HG02970 (cell line): ENCODE data around the gene AGBL4.

Source experiments
- ATAC-seq: cut with Tn5 transposase; IDR thresholded peaks from one replicate; pipeline ENCODE4 v1.9.1; 2021; ENCODE audit warnings: mild to moderate bottlenecking, moderate library complexity, moderate number of reproducible peaks; ENCODE audit not compliant: unreplicated experiment, low FRiP score

Gene AGBL4

DNA sequence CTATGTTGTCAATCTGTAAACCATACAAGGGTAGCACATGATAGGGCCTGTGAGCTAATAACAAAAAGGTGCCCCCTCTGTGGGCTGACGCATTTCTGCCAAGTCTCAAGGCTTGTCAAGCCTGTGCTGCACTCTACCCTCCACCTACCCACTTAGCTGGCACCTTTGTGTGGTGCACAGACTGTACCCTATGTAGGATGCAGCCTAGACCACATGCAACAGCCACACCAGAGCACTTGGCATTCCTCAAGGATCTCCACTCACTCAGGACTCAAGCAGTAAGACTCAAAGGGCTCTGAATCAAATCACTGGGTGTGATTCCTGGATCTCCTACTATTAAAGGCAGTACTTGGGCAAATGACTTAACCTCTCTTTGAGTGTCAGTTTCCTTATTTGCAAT, 1380.6 kb downstream of the AGBL4 start:
- ATAC-seq, result no peak

DNA sequence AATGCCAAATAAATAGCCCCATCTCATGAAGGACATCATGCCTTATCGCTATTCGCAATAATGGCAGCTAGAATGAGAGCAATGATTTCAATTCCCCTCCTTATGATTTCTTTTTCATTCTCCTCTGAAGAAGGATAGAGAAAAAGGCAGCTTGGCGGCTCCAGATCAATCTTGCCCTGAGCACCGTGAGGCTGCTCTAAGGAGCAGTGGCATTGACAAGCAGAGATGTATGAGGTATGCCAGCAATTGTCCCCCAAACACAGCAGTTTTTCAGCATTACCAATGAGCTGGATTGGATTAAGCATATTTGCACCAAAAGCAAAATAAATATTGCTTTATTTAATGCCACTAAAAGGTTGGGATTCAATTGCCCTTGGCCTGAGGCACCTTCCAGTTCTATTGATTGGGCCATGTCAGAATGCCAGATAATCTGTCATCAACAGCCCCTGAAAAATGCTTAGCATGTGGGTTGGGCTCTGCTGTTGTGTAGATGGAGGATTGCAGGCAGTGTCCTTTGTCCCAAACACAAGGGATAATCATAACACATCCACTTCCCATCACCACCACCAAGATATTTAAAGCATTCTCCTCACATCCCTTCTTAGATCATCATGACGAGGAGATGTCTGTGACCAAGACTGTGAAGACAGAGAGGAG, 1382.8 kb downstream of the AGBL4 start:
- ATAC-seq, result no peak

DNA sequence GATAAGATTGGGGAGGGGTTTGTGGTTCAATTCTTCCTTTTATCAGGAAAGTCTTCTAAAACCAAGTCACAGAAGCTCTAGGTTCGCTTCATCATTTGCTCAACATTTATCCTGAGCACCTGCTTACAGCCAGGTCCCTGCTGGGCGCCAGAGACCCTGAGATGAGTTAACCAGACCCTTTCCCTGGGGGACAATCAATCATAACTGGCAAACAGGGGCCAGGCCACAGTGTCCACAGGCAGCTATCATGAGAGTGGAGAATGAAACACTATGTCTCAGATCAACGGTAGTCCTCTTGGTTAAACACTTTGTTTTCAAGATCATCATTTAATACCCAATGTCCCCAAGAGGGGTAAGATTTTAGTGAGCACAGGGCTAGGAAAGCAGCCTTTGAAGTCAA, 1393.9 kb downstream of the AGBL4 start:
- ATAC-seq, result no peak

DNA sequence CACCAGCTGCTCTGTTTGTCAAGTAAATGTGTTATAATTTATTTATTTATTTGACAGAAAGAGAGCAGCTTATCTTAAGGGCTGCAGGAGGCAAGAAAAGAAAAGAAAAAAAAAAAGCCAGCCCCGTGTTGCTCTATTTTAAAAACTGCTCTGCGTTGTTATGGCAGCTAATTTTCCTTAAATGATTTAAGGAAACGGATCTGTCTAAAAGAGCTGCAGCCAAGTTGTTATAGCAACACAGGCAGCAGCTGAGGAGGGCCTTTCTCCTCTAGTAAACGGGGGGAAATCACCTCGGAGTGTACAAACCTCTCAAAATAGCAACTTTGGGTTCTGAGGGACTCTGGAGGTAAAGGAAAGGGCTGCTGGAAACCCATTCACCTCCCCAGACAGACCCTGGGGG, 1396.3 kb downstream of the AGBL4 start:
- no peak for ATAC-seq

DNA sequence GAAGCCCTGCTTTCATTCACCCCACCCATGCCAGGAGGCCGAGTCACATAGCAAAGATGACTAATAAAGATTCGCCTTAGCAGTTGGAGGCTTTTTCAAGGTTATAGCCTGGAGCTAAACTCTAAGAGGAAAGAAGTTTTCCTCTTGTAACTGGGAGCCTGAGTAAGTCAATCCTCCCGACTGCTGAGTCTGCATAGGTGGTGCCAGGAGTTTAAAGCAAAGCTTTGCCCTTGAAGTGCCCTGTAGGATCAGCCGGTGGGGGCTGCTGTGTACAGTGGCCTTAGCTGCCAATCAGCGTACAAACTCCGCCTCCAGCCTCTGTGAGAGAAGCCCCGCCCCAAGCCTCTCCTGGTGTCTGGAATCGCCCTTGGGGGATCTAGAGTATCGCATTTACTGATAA, 1404.2 kb downstream of the AGBL4 start:
- no peak for ATAC-seq

DNA sequence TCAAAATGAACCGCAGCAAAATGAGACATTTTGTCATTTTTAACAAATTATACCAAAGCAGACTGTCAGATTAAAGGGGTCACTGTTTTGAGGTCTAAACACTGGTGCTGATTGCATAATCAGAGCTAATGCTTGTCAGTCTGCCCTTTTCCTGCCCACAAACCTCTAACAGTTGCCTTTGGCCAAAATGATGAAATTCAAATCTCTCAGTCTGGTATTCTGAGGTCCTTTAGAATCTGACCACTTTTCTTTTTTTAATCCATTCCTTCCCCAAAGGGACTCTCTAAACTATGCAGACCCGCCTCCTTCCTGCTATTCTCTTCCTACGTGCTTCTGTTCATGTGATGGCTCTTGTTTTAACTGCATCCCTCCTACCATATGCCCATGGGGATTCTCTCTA, 1406.5 kb downstream of the AGBL4 start:
- ATAC-seq, result no peak

DNA sequence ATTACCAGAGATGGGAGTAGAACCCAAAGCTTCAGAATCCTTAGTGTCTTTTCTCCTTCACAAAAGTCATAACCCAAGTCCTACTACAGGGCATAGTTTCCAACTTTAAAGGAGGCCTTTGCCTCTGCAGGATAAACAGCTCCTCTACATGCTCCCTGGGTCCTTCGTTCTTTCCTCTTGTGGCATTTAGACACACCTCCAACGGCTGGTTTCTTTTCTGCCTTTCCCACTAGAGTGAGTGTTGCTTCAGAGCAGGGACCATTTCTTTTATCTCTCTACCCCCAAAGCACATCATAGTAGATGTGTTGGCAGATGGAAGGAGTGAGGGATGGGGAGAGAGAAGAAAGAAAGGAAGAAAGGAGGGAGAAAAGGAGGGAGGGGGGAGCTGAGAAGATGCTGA, 1407.0 kb downstream of the AGBL4 start:
- ATAC-seq, result no peak

DNA sequence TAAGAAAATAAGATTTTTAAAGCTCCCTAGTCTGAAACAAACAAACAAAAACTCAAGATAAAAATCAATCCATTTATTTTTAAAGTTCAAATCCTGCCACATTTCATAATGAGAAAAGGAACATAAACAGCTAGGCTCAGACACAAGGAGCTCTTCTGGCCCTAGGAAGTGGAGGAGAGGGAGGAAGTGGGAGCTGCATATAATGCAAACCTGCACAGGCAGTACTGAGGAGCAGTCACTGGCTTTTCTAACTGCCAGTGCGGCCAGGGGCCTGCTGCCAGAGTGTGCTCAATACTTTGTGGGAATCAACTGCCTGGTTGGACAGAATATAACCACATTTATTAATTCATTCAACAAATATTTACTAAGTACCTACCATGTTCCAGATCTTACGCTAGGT, 1411.9 kb downstream of the AGBL4 start:
- ATAC-seq, result no peak

DNA sequence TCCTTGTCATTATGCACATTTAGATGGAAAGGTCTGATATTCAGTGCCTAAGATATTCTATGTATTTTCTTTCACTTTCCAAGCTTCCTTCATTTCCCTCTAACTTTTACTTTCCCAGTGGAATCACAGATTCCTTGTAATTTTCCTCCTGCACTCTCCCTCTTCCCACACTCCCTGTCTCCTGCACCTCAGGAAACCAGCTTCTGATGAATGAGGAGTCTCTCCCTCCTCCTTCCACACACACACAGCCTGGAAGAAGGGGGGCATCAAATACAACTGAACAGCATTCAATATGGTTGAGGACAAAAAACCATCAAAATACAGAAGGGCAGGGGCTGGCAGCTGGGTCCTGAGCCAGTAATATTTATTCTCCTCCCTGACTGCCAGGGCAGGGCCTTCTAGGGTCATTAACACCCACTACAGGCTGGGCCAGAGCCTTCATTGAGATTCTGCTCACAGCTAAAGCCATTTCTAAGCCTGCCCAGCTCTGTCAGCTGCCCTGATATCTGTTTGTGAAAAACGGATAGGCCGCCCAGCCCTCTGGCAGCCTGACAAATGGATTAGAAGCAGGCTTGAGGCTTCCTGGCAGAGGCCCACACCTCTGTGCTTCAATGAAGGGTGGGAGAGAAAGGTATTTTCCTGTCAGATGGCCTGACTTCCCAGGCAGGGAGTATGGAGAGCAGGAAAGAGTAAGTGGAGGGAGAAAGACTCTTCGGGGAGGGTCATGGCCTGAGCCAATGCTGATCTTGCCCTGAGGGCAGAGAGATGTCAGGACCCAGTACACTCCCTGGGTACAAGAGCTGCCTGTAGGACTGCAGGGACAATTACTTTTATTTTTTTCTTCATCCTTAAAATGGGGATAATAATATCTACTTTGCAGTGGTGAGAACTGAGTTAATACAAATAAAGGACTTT, 1412.9 kb downstream of the AGBL4 start:
- ATAC-seq, result no peak

DNA sequence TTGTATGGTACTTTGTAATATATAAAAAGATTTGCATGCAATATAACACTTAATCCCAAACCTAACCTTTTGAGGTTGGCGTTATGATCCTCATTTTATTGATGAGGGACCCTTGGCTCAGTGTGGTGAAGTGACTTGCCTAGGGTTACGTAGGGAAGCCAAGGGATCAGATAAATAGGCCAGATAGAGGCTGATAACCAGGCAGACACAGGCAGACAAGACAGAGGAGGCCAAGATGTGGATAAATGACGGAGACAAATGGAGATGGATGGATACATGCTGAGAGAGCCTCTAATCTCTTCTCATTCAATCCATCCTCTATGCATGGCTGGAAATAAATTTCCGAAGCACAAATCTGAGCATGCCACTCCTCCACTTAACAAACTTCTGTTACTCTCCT, 1414.9 kb downstream of the AGBL4 start:
- no peak for ATAC-seq

DNA sequence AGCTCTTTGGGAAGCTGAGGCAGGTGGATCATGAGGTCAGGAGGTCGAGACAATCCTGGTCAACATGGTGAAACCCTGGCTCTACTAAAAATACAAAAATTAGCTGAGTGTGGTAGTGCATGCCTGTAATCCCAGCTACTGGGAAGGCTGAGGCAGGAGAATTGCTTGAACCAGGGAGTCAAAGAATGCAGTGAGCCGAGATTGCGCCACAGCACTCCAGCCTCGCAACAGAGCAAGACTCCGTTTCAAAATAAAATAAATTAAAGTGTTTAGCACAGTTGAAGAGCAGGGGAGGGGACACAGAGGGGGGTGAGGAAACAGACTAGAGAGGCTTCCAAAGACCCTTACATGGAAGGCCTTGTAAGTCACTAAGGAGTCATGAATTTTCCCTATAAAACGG, 1420.5 kb downstream of the AGBL4 start:
- no peak for ATAC-seq

DNA sequence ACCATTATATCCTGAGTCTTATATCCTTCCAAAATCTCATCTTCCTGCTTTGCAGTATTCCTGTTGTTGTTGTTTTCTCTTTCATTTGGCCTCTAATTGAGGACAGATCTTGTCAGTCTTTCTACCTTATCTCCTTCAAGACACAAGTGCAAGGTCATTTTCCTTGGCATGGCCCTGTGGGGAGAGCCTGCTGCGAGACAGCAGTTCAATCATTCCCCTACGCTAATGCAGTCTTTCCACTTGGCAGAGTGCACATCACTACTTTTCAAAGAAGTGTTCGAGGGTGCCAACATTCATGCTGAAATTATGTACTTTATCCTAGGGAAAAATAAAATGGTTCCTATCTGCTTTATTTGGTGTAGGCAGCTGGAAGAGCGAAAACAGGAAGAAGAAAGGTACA, 1421.4 kb downstream of the AGBL4 start:
- no peak for ATAC-seq

DNA sequence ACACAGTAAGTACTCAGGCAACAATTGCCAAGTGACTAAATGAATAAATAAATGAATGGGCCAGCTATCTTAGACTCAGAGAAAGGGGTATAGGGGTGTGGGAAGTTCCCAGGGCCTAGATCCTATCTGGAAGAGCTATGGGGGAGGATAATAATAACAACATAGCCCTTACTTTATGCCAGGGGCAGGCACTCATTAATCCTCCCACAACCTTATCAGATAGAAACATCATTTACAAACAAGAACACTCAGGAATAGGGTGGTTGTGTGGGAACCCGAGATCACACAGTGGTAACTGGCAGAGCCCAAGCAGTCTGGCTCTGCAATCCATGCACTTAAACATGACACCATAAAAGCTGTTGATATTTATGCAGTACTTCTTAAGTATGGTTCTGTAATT, 1423.6 kb downstream of the AGBL4 start:
- ATAC-seq, result no peak

DNA sequence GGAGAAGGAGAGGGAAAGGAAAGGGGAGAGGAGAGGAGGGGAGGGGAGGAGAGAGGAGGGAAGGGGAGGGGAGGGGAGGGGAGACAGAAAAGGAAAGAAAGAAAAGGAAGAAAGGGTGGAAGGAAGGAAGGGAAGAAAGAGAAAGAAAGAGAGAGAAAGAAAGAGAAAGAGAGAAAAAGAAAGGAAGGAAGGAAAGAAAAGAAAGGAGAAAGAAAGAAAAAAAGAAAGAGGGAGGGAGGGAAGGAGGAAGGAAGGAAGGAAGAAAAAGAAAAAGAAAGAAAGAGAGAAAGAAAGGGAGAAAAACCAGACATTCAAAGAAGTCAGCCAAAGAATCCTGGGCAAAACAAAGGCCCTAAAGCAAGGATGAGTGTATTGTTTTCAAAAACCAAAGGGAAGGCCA, 1426.1 kb downstream of the AGBL4 start:
- no peak for ATAC-seq

DNA sequence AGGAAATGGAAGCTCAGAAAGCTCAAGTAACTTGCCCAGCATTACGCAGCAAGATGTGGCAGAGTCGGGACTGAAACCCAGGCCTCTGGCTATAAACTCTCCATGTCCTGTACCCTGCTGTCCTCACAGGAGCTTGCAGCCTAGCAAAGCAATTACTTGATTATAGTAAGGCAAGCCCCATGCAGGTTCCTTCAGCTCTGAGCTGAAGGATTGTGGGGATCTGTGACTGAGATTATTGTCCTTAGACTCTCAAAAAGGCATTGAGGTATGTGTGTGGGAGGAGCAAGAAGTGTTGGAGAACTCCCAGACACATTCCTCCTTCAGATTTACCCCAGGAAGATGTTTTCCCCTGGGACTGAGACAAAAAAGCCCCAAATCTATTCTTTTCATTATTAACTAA, 1427.7 kb downstream of the AGBL4 start:
- no peak for ATAC-seq

DNA sequence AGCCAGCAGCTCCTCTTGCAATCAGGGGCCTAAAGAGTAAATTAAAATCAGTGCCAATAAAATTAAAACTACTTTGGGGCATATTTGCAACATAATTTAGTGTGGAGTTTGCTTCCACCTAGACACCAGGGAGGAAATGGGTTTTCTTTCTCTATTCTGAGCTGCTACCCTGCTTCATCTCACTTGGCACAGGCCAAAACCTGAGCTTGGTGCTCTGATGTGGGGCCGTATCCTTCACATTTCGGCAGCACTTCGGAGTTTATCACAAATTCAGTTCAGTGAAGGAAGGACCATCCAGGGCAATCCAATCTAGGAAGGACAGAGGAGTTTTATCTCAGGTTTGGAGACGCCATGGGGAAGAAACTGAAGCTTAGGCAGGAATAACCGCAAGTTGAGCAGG, 1428.1 kb downstream of the AGBL4 start:
- ATAC-seq, result no peak

DNA sequence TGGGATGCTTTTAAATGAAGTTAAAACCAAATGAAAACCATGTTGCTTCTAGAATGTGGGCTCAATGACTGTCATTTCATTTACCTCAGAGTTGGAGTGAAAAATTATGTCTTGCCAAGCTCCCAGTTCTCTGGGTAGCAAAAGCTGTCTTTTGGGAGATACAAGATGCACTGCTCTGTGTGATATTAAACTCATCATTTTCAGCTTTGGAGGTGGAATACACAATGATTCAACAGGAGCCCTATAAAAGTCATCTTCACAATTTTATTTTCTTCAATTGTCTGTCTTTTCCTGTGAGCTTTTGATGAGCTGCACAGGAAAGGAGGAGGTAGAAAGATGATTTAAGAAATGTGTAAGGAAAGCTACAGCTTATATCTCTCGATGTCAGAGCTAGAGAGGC, 1431.4 kb downstream of the AGBL4 start:
- ATAC-seq, result no peak

DNA sequence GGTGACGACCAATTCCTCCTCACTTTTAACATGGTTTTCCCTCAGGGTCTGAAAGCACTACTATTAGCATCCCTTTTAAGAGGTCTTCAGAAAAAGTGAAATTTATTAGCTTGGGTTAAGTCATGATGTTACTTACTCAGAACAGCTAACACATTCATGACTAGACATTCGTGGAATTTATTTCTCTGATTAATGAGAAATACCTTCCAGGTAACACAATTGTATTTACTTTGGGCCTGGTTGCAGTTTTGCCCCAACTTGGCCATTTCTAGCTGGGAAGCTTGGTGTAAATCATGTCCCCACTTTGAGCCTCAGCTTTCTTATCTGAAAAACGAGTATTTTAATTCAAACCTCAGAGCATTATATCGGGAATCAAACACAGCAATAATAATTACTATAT, 1432.6 kb downstream of the AGBL4 start:
- ATAC-seq, result no peak

DNA sequence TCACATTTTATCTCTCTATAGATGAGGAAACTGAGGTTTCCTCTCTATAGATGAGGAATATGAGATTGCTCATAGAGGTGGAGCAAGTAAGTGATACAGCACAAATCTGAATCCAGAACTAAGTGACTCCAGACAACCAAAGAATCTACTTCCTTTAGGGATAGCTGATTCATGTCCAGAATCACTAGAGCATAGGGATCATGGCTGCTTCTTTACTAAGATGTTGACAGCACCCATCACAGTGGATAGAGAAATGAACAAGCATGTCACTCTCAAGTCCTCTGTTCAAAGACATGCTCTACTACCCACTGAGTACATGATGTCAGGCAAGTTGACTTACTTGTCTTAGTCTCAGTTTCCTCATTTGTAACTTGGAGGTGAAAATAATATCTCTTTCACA, 1435.7 kb downstream of the AGBL4 start:
- no peak for ATAC-seq

DNA sequence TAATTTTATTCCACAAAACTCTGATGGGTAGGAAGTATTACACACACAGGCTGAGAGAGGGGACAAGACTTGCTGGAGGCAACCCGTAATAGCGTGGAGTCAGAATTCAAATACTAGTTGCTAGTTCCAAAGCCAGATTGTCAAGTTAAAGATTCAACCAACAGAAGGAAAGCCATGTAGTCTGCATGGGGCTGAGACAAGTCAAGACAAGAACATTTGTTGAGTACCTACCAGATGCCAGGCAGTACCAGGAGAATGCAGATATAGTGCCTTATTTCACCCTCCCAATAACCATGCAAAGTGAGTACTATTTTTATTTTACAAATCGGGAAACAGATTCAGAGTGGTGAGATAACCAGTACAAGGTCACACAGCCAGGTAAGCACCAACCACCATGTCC, 1441.3 kb downstream of the AGBL4 start:
- ATAC-seq, result no peak

DNA sequence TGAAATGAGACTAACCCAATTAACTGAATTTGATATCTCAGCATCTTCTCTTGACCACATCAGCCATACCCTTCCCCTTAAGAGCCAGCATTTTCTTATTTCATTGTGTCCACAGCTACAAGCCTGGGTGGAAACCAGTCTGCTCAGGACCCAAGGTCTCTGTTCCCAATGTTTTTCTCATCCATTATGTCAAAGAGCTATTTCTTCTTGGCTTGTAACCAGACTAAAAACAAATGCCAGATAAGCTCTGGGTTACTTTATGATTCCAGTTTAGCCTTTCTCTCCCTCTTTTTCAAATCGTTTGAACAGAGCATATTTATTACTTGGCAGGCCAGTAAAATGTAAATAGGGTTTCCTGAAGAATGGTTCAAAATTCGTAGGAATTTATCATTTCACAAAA, 1442.5 kb downstream of the AGBL4 start:
- no peak for ATAC-seq

DNA sequence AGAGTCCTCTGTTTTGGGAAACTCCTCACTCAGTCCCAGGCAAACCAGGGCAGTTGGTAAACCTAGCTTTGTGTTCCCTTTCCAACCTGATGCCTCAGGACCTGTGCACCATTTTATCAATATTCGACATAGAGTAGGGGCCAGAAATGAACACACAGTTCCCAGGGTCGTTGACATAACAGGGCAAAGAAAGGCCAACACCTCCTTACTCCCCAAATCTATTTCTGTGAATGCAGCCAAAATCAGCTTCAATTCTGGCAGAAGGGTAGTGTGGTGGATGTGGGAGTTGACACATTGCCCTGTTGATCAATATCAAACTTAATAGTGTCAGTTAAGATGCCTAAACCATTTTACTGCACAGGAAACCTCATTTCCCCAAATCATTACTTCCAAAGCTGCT, 1447.2 kb downstream of the AGBL4 start:
- no peak for ATAC-seq
